Rectal smooth muscle tissue (tissue), 1 donor: ENCODE data around the gene POLG2.
"Not testable (repeated sequence)": the region's sequence is repeated elsewhere in the genome, so short reads cannot be mapped to it uniquely, and the experiment has no call there.

Experiments used
- H3K27ac ChIP-seq: one replicate; pipeline ENCODE4 v1.7.0; 2013; ENCODE audit warnings: low read depth, low read length, inconsistent platforms
- H3K27me3 ChIP-seq: one replicate; pipeline ENCODE4 v1.7.0; 2013; ENCODE audit warnings: low read length; ENCODE audit not compliant: control insufficient read depth, insufficient read depth
- H3K36me3 ChIP-seq: one replicate; pipeline ENCODE4 v1.7.0; 2013; ENCODE audit warnings: low read length; ENCODE audit not compliant: control insufficient read depth, insufficient read depth
- H3K4me1 ChIP-seq: one replicate; pipeline ENCODE4 v1.7.0; 2013; ENCODE audit warnings: low read length; ENCODE audit not compliant: control insufficient read depth, insufficient read depth
- H3K4me3 ChIP-seq: one replicate; pipeline ENCODE4 v1.7.0; 2013; ENCODE audit warnings: low read length
- H3K9ac ChIP-seq: one replicate; pipeline ENCODE4 v1.7.0; 2013; ENCODE audit warnings: low read length

Gene POLG2

DNA sequence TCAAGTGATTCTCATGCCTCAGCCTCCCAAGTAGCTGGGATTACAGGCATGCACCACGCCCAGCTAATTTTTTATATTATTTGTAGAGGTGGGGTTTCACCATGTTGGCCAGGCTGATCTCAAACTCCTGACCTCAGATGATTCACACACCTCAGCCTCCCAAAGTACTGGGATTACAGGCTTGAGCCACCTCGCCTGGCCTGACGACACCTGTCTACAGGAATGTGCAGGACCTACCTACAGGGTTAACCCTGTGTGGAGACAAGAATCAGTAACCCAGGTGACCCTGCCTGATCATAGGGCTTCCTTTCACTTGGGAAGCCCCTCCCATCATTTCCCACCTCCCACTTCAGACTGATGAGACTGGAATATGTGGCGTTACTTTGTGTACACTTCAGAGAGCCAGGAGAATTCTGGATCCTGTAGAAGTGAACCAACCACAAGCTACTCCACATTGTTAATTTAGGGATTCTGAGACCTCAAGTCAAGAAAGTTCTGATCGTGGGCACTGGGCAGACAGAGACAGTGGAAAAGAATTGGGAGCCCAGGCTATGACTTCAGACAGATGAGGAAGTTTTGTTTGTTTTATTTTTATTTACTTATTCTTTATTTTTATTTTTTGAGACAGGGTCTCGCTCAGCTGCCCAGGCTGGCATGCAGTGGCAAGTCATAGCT is 53.6 kb downstream of the POLG2 start:
- Histone ChIP-seq H3K9ac (no peak overlapping the region), H3K27me3 (no peaks in the 10 kb centered on the region), H3K36me3 (no peaks in the 10 kb centered on the region), H3K4me3 (no peak overlapping the region), H3K27ac (no peak overlapping the region), H3K4me1 (no peaks in the 10 kb centered on the region)

DNA sequence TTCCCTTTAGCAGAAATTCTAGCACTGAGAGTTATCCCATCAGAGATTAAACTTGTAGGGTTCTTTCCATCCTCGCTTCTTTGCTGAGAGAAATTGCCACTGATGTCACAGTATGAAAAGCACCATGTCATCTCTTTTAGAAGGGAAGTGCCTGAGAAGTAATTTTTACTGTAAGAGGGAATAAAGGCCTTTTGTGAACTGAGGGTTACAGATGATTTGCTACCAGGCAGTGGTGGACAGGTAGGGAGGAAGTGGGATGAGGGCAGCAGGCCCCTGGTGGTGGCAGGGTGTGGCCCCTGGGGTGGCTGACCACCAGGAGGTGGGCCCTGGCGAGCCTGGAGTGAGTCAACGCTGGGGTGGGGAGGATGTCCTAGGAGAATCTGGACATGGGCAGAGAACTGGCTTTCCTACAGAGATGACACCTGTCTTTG is 54.3 kb downstream of the POLG2 start:
- no peaks in the 10 kb centered on the region for H3K4me1 ChIP-seq
- H3K27ac ChIP-seq, result no peak overlapping the region
- H3K4me3 ChIP-seq, result no peak overlapping the region
- H3K27me3 ChIP-seq, result no peaks in the 10 kb centered on the region
- H3K36me3 ChIP-seq, result no peaks in the 10 kb centered on the region
- H3K9ac ChIP-seq, result no peak overlapping the region

DNA sequence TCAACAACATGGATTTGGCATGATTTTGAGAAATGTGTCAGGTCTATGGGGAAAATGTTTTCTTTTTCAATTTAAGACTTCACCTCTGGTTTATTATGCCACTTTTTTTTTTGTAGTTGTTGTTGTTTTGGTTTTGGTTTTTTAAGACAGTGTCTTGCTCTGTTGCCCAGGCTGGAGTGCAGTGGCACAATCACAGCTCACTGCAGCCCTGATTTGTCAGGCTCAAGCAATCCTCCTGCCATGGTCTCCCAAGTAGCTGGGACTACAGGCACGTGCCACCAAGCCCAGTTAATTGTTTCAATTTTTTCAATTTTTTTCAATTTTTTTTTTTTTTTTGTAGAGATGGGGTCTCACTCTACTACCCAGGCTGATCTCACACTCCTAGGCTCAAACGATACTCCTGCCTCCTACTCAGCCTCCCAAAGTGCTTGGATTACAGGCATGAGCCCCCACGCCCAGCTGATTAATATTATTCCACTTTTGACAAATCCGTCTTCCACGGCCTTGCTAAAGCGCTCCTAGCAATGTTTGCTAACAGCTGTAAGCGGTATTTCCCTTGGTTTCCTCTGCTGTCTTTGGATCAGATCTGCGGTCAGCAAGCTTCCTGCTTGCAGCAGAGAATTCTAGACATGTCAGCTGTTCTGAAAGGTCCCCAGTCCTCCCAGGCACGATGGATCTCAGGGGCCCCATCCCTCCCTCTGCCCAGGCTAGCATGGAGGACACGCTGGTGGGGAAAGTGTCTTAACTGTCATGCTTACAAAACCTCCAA is 54.9 kb downstream of the POLG2 start:
- no peaks in the 10 kb centered on the region for H3K27me3 ChIP-seq
- H3K4me1 ChIP-seq, result no peaks in the 10 kb centered on the region
- no peaks in the 10 kb centered on the region for H3K36me3 ChIP-seq
- H3K9ac ChIP-seq, result no peak overlapping the region
- no peak overlapping the region for H3K27ac ChIP-seq
- no peak overlapping the region for H3K4me3 ChIP-seq

DNA sequence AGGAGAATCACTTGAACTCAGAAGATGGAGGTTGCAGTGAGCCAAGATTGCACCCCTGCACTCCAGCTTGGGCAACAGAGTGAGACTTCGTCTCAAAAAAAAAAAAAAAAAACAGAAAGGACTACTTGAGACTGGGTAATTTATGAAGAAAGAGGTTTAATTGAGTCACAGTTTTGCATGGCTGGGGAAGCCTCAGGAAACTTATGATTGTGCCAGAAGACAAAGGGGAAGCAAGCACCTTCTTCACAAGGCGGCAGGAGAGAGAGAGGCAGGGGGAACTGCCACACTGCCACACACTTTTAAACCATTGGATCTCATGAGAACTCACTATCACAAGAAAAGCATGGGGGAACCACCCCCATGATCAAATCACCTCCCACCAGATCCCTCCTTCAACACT is 56.9 kb downstream of the POLG2 start:
- Histone ChIP-seq H3K27ac (no peak overlapping the region), H3K9ac (no peak overlapping the region), H3K4me1 (no peaks in the 10 kb centered on the region), H3K4me3 (no peak overlapping the region), H3K36me3 (no peaks in the 10 kb centered on the region), H3K27me3 (no peaks in the 10 kb centered on the region)

DNA sequence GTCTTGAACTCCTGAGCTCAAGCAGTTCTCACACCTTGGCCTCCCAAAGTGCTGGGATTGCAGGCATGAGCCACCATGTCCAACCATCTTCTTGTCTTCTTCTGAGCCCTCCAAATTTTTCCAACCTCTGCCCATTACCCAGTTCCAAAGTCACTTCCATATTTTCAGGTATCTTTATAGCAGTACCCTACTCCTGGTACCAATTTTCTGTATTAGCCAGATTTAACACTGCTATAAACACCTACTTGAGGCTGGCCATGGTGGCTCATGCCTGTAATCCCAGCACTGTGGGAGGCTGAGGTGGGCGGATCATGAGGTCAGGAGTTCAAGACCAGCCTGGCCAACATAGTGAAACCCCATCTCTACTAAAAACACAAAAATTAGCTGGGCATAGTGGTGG is 57.3 kb downstream of the POLG2 start:
- not testable (repeated sequence) for H3K4me3 ChIP-seq, H3K9ac ChIP-seq, H3K36me3 ChIP-seq, H3K4me1 ChIP-seq, H3K27me3 ChIP-seq, H3K27ac ChIP-seq

DNA sequence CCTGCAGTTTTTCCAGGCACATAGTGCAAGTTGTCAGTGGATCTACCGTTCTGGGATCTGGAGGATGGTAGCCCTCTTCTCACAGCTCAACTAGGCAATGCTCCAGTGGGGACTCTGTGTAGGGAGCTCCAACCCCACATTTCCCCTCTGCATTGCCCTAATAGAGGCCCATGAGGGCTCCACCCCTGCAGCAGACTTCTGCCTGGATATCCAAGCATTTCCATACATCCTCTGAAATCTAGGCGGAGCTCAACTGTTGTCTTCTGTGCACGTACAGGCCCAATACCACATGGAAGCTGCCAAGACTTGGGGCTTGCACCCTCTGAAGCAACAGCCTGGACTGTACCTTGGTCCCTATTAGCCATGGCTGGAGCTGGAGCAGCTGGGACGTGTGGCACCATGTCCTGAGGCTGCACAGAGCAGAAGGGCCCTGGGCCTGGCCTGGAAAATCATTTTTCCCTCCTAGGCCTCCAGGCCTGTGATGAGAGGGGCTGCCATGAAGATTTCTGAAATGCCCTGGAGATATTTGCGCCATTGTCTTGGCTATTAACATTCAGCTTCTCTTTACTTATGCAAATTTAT is 58.8 kb downstream of the POLG2 start:
- no peak overlapping the region for H3K9ac ChIP-seq
- H3K27ac ChIP-seq, result no peak overlapping the region
- no peaks in the 10 kb centered on the region for H3K4me1 ChIP-seq
- no peak overlapping the region for H3K4me3 ChIP-seq
- H3K36me3 ChIP-seq, result no peaks in the 10 kb centered on the region
- no peaks in the 10 kb centered on the region for H3K27me3 ChIP-seq

DNA sequence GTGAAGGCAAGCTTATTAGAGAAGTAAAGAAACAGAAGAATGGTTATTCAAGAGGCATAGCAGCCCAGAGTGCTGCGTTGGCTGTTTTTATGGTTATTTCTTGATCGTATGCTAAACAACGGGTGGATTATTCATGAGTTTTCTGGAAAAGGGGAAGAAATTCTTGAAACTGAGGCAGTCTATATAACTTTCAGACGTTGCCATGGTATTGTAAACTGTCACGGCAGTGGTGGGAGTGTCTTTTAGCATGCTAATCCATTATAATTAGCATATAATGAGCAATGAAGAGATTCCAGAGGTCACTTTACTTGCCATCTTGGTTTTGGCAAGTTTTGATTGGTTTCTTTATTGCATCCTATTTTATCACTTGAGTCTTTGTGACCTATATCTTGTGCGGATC is 65.3 kb downstream of the POLG2 start:
- no peak overlapping the region for H3K27ac ChIP-seq
- no peak overlapping the region for H3K9ac ChIP-seq
- no peak overlapping the region for H3K4me3 ChIP-seq
- H3K36me3 ChIP-seq, result no peaks in the 10 kb centered on the region
- H3K27me3 ChIP-seq, result no peaks in the 10 kb centered on the region
- H3K4me1 ChIP-seq, result no peaks in the 10 kb centered on the region

DNA sequence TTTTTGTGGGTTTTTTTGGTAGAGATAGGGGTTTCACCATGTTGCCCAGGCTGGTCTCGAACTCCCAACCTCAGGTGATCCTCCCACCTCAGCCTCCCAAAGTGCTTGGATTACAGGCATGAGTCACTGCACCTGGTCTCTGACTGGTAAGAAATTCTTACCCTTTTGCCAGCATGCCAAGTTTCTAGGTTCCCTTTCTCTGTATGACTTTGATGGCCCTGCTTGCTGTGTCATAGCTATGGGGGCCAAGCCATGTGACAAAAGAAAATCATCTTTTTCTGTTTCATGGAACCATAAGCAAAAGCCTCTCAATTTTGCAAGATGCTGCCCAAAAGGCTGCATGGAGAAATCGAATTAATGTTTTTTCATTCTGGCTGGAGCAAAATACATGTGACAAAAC is 66.8 kb downstream of the POLG2 start:
- H3K9ac ChIP-seq, H3K4me1 ChIP-seq, H3K36me3 ChIP-seq, H3K4me3 ChIP-seq, H3K27ac ChIP-seq, H3K27me3 ChIP-seq: not testable (repeated sequence)

DNA sequence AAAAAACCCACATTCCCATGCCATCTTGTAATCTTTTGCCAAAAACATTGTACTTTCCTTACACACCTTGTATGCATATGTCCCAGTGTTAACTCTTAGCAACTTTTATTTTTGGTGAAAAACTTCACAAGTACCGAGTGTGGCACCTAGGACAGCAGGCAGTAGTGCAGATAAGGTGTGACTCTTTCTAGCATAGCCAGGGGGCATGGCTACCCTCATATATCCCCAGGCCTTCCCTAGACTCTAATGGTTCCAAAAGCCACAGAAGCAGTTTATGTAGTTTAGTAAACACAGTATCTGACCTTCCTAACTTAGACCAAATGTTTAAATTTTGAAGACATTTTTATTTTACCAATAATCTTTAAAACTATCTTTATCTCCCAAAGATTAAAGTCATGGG is 68.4 kb downstream of the POLG2 start:
- Histone ChIP-seq H3K36me3 (no peaks in the 10 kb centered on the region), H3K4me1 (no peaks in the 10 kb centered on the region), H3K9ac (no peak overlapping the region), H3K4me3 (no peak overlapping the region), H3K27ac (no peak overlapping the region), H3K27me3 (no peaks in the 10 kb centered on the region)
